Measurements from ENCODE around the gene LHPP. TPM values are rescaled to one million over a fixed set of nuclear protein-coding genes. Genes with fewer than 3 reads are reported as not detected.
A peak's percentile ranks its signal among the peaks of the same experiment; 100 is the strongest.

Gene LHPP
- total and polyA plus RNA-seq, 8 donors: 8.5 to 48.7 (median 17.0) TPM

- H3K9me3 ChIP-seq: no peaks in the 10 kb centered on the region
- H3K27ac ChIP-seq: no peak overlapping the region
- no peak overlapping the region for H3K4me3 ChIP-seq
- H3K4me1 ChIP-seq: peaks cover 0 to 6% (median 0%) of the 10 kb centered on the region in 4 donors
- intact Hi-C loops (cut with DNase I; ENCODE audit: low total_unique reads): no loop called here
- H3K36me3 ChIP-seq: no peaks in the 10 kb centered on the region
- DNase-seq: no peak
- TF ChIP-seq CTCF (IDR thresholded peaks at IDR 0.05) (no peak), POLR2A (IDR thresholded peaks at IDR 0.05) (no peak), POLR2AphosphoS5 (IDR thresholded peaks at IDR 0.05) (no peak), EP300 (IDR thresholded peaks at IDR 0.05) (no peak)
- 60 to 71% (median 66%) methylated on average over 1 to 3 of the region's 3 CpGs for WGBS, 5 donors
- no peaks in the 10 kb centered on the region for H3K27me3 ChIP-seq
Measured at GRCh38 chr10:124473070-124473469, 11.4 kb downstream of the LHPP start.

GRCh38 chr10:124474514-124475070, 13.0 kb downstream of the LHPP start:
- Histone ChIP-seq H3K9me3 (no peaks in the 10 kb centered on the region), H3K4me1 (no peaks in the 10 kb centered on the region), H3K36me3 (no peaks in the 10 kb centered on the region), H3K27ac (no peak overlapping the region), H3K27me3 (no peaks in the 10 kb centered on the region), H3K4me3 (no peak overlapping the region)
- intact Hi-C loops (cut with DNase I; ENCODE audit: low total_unique reads): no loop called here
- TF ChIP-seq POLR2A (IDR thresholded peaks at IDR 0.05): no peak
- 71 to 82% (median 75%) methylated on average over 9 of the region's 9 CpGs for WGBS, 5 donors
- DNase-seq: no peak

- WGBS, 5 donors: 87 to 95% (median 92%) methylated on average over 12 to 23 of the region's 23 CpGs
- H3K27ac ChIP-seq: no peak overlapping the region
- no peaks in the 10 kb centered on the region for H3K27me3 ChIP-seq
- no peaks in the 10 kb centered on the region for H3K36me3 ChIP-seq
- DNase-seq: peak in 1 of 2 donors; percentile 53
- intact Hi-C loops (cut with DNase I; ENCODE audit: low total_unique reads): no loop called here
- no peaks in the 10 kb centered on the region for H3K9me3 ChIP-seq
- no peak overlapping the region for H3K4me3 ChIP-seq
- no peaks in the 10 kb centered on the region for H3K4me1 ChIP-seq
- TF ChIP-seq POLR2A (IDR thresholded peaks at IDR 0.05) (no peak), EP300 (IDR thresholded peaks at IDR 0.05) (no peak), CTCF (IDR thresholded peaks at IDR 0.05) (no peak), POLR2AphosphoS5 (IDR thresholded peaks at IDR 0.05) (no peak)
Measured at GRCh38 chr10:124476043-124476725, 14.6 kb downstream of the LHPP start.

- DNase-seq: no peak
- Histone ChIP-seq H3K4me1 (no peaks in the 10 kb centered on the region), H3K27ac (no peak overlapping the region), H3K27me3 (no peaks in the 10 kb centered on the region), H3K9me3 (no peaks in the 10 kb centered on the region), H3K36me3 (no peaks in the 10 kb centered on the region), H3K4me3 (no peak overlapping the region)
- WGBS, 5 donors: 76 to 82% (median 81%) methylated on average over 9 to 11 of the region's 11 CpGs
- intact Hi-C loops (cut with DNase I; ENCODE audit: low total_unique reads): no loop called here
- TF ChIP-seq EP300 (IDR thresholded peaks at IDR 0.05): no peak
- no peak for TF ChIP-seq POLR2AphosphoS5 (IDR thresholded peaks at IDR 0.05)
- no peak for TF ChIP-seq POLR2A (IDR thresholded peaks at IDR 0.05)
- TF ChIP-seq CTCF (IDR thresholded peaks at IDR 0.05): no peak
Measured at GRCh38 chr10:124477614-124478363, 16.2 kb downstream of the LHPP start.
